ENCODE measurements around the gene PDE4A.

The PDE4A gene

DNA sequence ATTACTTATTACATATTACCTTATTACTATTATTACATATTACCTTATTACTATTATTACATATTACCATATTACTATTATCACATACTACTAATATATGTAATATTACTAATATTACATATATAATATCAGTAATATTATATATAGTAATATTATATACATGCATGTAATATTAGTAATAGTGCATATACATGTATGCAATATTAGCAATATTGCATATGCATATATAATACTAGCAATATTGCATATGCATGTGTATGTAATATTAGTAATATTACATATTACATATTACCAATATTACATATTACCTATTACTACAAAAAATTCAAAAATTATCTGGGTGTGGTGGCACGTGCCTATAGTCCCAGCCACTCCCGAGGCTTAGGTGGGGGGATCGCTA lies 22.4 kb downstream of the PDE4A start:
- TF ChIP-seq, protein P1, sequence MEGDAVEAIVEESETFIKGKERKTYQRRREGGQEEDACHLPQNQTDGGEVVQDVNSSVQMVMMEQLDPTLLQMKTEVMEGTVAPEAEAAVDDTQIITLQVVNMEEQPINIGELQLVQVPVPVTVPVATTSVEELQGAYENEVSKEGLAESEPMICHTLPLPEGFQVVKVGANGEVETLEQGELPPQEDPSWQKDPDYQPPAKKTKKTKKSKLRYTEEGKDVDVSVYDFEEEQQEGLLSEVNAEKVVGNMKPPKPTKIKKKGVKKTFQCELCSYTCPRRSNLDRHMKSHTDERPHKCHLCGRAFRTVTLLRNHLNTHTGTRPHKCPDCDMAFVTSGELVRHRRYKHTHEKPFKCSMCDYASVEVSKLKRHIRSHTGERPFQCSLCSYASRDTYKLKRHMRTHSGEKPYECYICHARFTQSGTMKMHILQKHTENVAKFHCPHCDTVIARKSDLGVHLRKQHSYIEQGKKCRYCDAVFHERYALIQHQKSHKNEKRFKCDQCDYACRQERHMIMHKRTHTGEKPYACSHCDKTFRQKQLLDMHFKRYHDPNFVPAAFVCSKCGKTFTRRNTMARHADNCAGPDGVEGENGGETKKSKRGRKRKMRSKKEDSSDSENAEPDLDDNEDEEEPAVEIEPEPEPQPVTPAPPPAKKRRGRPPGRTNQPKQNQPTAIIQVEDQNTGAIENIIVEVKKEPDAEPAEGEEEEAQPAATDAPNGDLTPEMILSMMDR (conservative IDR thresholded peaks at IDR 0.05; ENCODE audit: low read depth, low read length): no peak
- no peak overlapping the region for H3K4me3 ChIP-seq (ENCODE audit: low read depth, low read length)
- DNase-seq (ENCODE audit: low read depth): no peak

DNA sequence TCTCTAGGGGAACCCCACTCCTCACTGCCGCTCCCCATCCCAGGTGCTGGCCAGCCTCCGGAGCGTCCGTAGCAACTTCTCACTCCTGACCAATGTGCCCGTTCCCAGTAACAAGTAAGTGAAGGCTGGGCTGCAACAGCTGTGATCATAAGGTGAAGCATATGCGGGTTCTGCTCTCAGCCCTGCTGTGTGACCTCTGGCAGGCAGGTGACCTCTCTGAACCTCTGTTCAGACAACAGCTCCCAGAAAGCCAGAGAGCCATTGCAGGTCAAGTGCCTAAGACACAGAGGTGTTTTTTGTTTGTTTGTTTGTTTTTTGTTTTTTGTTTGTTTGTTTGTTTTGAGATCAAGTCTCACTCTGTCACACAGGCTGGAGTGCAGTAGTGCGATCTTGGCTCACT lies 28.7 kb downstream of the PDE4A start:
- H3K4me3 ChIP-seq (ENCODE audit: low read depth, low read length): no peak overlapping the region
- TF ChIP-seq, protein P1 (conservative IDR thresholded peaks at IDR 0.05; ENCODE audit: low read depth, low read length): no peak
- DNase-seq (ENCODE audit: low read depth): no peak

DNA sequence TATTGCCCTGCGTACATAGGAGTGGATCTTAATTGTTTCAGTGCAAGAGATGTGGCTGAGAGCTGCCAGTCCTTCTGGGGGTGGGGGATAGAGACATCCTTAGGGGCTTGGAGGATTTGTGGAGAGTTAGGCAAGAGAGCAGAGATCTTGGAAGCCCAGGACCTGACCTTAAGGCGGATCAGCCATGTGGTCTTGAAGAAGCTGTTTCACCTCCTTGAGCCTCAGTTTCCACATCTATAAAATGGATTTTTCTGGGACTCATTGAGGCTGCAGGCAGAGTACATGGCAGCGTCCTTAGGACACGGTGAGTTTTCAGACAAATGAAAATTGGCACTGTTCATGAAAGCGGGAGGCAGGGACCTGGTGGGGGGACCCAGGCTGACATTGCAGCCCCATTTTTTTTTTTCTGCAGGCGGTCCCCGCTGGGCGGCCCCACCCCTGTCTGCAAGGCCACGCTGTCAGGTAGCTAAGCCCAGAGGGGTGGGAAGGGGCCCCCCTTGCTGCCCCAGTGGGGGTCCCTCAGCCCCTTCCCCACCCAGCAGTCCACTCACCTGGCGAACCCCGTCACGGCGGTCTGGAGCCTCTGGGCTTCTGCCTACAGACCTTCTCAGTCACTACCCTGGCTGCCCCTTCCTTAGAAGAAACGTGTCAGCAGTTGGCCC lies 30.0 kb downstream of the PDE4A start:
- TF ChIP-seq, protein P1 (conservative IDR thresholded peaks at IDR 0.05; ENCODE audit: low read depth, low read length): no peak
- no peak for DNase-seq (ENCODE audit: low read depth)
- no peak overlapping the region for H3K4me3 ChIP-seq (ENCODE audit: low read depth, low read length)

DNA sequence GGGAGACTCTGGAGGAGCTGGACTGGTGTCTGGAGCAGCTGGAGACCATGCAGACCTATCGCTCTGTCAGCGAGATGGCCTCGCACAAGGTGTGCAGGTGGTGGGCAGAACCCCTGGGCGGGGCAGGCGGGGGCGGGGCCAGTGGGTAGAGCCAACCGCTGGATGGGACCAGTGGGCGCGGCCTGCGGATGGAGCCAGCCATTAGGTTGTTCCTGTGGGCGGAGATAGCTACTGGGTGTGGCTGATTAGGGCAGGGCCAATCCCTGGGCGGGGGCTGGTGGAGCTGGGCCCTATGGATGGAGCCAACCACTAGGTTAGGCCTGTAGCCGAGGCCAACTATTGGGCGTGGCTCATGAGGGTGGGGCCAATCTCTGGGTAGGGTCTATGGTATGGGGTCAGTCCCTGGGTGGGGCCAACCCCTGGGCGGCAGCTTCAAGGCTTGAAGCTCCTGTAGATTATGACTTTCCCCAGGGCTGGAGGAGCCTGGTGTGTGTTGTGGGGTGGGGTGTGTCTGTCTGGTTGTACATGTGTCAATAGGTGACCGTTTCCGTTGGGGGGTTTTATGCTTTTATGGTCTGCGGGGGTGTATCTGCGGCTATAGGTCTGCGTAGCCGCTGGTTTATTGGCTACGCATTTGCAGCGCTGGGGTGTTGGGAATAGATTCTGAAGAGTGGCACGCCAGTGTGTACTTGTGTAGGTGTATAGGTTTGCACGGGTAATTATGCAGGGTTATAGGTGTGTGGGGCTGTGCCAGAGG lies 30.7 kb downstream of the PDE4A start:
- no peak for DNase-seq (ENCODE audit: low read depth)
- TF ChIP-seq, protein P1 (conservative IDR thresholded peaks at IDR 0.05; ENCODE audit: low read depth, low read length): no peak
- no peak overlapping the region for H3K4me3 ChIP-seq (ENCODE audit: low read depth, low read length)

DNA sequence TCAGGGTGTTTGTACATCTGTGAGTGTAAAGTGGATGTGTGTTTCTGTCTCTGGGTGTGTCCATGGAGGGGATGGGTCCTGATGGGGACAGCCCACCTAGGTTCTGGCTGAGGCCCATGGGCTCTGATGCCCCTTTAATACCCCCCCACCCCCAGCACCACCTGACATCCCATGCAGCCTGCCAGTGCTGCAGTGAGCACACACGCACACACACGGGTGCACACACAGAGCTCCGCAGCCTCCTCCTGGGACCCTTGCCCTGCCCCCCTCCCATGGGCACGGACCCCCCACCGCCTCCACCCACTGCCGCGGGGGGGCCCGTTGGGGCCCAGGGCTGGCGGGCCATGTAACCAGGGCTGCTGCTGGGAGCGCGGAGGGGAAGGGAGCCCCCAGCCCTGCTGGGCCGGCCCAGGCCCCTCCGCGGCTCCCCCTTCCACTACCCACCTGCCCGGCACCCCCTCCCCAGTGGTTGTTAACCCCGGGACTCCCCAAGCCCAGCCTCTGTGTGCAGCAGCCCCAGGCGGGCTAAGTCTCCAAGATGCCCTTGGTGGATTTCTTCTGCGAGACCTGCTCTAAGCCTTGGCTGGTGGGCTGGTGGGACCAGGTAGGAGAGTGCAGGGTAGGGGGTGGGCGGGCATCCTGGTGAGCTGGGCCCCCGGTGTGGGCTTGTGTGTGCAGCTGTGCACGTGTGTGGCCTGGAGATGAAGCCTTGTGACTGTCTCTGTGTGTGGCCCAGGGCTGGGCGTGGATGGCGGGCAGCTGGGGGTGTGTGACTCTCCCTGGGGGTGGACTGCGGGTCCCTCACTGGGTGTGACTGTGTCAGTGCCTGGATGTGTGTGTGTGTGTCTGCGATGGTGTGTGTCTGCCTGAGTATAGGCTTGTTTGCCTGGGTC lies 32.6 kb downstream of the PDE4A start:
- DNase-seq (ENCODE audit: low read depth): no peak
- TF ChIP-seq, protein P1 (conservative IDR thresholded peaks at IDR 0.05; ENCODE audit: low read depth, low read length): no peak
- no peak overlapping the region for H3K4me3 ChIP-seq (ENCODE audit: low read depth, low read length)

DNA sequence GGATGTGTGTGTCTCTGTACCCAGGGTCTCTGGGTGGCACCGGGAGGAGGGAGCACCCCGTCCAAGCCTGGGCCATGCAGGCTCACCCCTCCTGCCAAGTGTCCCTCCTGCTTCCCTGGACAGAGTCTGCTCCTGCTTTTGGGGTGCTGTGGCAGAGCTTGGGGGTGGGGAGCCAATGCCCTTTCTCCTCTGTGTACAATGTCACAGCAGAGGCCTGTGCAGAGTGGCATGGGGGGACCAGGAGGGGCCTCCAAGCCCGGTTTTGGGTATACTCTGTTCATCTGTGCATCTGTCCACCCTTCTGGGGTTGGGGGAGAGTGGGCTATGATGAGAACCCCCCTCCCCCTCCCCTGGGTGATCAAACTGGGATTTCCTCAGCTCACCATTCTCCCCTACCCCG lies 33.5 kb downstream of the PDE4A start:
- DNase-seq (ENCODE audit: low read depth): no peak
- H3K4me3 ChIP-seq (ENCODE audit: low read depth, low read length): no peak overlapping the region
- TF ChIP-seq, protein P1 (conservative IDR thresholded peaks at IDR 0.05; ENCODE audit: low read depth, low read length): no peak
